Body of pancreas (tissue), 4 donors: Measurements from ENCODE around the gene FGF22.

Experiments
- POLR2A ChIP-seq, 3 donors: fragments of 450-650 bp; IDR thresholded peaks; one replicate each; pipeline ENCODE4 v1.6.1; 2016; ENCODE audit warnings: antibody characterized with exemption in 3 of 3, mild to moderate bottlenecking in 2 of 3
- TF ChIP-seq, protein P1 (sequence below), 7 experiments: fragments of 450-650 bp in 4 of 7; fragments of 200-600 bp in 3 of 7; sonication (generic) in 3 of 7; IDR thresholded peaks; one replicate each; pipeline ENCODE4 v1.5.1; 2016 to 2019; ENCODE audit warnings: antibody characterized with exemption in 7 of 7

DNA sequence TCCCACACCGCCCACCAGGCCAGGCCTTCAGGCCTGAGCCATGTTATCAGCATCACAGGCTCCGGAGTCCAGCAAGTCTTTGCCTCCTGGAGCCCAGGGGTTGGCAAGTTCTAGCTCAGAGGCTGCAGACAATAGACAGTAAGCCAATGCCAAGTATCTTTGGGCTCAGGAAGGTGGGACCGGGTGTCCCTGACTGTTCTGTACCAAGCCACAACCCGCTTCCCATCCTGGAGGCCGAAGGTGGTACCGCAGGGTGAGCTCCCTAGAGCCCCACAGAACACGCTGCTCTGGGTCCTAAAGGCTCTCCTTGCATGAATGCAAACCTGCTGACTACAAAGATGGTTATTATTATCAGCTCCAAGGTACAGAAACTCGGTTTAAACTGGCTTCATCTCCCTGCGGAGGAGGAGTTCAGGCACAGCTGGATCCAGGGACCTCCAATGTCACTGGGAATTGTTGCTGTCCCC is 31.0 kb downstream of the FGF22 start:
- TF ChIP-seq, protein P1, sequence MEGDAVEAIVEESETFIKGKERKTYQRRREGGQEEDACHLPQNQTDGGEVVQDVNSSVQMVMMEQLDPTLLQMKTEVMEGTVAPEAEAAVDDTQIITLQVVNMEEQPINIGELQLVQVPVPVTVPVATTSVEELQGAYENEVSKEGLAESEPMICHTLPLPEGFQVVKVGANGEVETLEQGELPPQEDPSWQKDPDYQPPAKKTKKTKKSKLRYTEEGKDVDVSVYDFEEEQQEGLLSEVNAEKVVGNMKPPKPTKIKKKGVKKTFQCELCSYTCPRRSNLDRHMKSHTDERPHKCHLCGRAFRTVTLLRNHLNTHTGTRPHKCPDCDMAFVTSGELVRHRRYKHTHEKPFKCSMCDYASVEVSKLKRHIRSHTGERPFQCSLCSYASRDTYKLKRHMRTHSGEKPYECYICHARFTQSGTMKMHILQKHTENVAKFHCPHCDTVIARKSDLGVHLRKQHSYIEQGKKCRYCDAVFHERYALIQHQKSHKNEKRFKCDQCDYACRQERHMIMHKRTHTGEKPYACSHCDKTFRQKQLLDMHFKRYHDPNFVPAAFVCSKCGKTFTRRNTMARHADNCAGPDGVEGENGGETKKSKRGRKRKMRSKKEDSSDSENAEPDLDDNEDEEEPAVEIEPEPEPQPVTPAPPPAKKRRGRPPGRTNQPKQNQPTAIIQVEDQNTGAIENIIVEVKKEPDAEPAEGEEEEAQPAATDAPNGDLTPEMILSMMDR (IDR thresholded peaks at IDR 0.05) = no peak
- no peak for TF ChIP-seq POLR2A (IDR thresholded peaks at IDR 0.05)
